LNCaP clone FGC (cell line): ENCODE results near the gene CD2AP.

Experiments used
- DNase-seq: peaks from one replicate; pipeline ENCODE4 v3.0.0-alpha.2; 2011; ENCODE audit warnings: low read depth
- H3K4me3 ChIP-seq: 2 replicates; pipeline ENCODE4 v1.5.1; 2011; ENCODE audit warnings: mild to moderate bottlenecking, low read depth, low read length, control low read depth
- CTCF ChIP-seq: IDR thresholded peaks from 2 replicates; pipeline ENCODE4 v1.5.1; 2012; ENCODE audit warnings: mild to moderate bottlenecking; ENCODE audit not compliant: control insufficient read depth, insufficient read depth; ENCODE audit errors: extremely low read depth

CD2AP gene

GRCh38 chr6:47651505-47651944 is 173.9 kb downstream of the CD2AP start:
- H3K4me3 ChIP-seq: no peak overlapping the region
- DNase-seq: no peak
- TF ChIP-seq CTCF: no peak

- DNase-seq: no peak
- H3K4me3 ChIP-seq: no peak overlapping the region
- no peak for TF ChIP-seq CTCF
These were observed 176.1 kb downstream of the CD2AP start for GRCh38 chr6:47653706-47654105.

GRCh38 chr6:47654255-47654654 is 176.7 kb downstream of the CD2AP start:
- H3K4me3 ChIP-seq: no peak overlapping the region
- no peak for DNase-seq
- no peak for TF ChIP-seq CTCF

- no peak for DNase-seq
- no peak overlapping the region for H3K4me3 ChIP-seq
- no peak for TF ChIP-seq CTCF
These were observed 178.4 kb downstream of the CD2AP start for GRCh38 chr6:47655719-47656595.

GRCh38 chr6:47661960-47662359 is 184.4 kb downstream of the CD2AP start:
- TF ChIP-seq CTCF: no peak
- DNase-seq: no peak
- H3K4me3 ChIP-seq: no peak overlapping the region

- TF ChIP-seq CTCF: no peak
- no peak overlapping the region for H3K4me3 ChIP-seq
- DNase-seq: no peak
These were observed 186.1 kb downstream of the CD2AP start for GRCh38 chr6:47663462-47664216.
